ENCODE measurements around the gene PLCD1.
"Not testable (repeated sequence)": the region's sequence is repeated elsewhere in the genome, so short reads cannot be mapped to it uniquely, and the experiment has no call there.

The PLCD1 gene

GRCh38 chr3:38036906-38037305 is 7.5 kb upstream of the PLCD1 start:
- DNase-seq (ENCODE audit: low read depth in 2 of 2): no peak

- DNase-seq (ENCODE audit: low read depth in 2 of 2): no peak
Measured at GRCh38 chr3:38036286-38036685, 6.8 kb upstream of the PLCD1 start.

- not testable (repeated sequence) for DNase-seq (ENCODE audit: low read depth in 2 of 2)
Measured at GRCh38 chr3:38034335-38034734, 4.9 kb upstream of the PLCD1 start.

- DNase-seq (ENCODE audit: low read depth in 2 of 2): not testable (repeated sequence)
Measured at GRCh38 chr3:38033586-38033985, 4.1 kb upstream of the PLCD1 start.

GRCh38 chr3:38032328-38032865 is 3.0 kb upstream of the PLCD1 start:
- no peak for DNase-seq (ENCODE audit: low read depth in 2 of 2)

GRCh38 chr3:38031022-38031994 is 1.9 kb upstream of the PLCD1 start:
- peak; percentile 31 to 47 for DNase-seq (ENCODE audit: low read depth in 2 of 2)

GRCh38 chr3:38030126-38031021 is 932 bp upstream of the PLCD1 start:
- DNase-seq (ENCODE audit: low read depth in 2 of 2): no peak

- DNase-seq (ENCODE audit: low read depth in 2 of 2): no peak
Measured at GRCh38 chr3:38028621-38029361, 651 bp downstream of the PLCD1 start.

GRCh38 chr3:38027466-38028465 is 1.7 kb downstream of the PLCD1 start:
- DNase-seq (ENCODE audit: low read depth in 2 of 2): no peak

GRCh38 chr3:38026856-38027255 is 2.6 kb downstream of the PLCD1 start:
- no peak for DNase-seq (ENCODE audit: low read depth in 2 of 2)

GRCh38 chr3:38022896-38023709 is 6.3 kb downstream of the PLCD1 start:
- DNase-seq (ENCODE audit: low read depth in 2 of 2): no peak

GRCh38 chr3:38022301-38022700 is 7.1 kb downstream of the PLCD1 start:
- no peak for DNase-seq (ENCODE audit: low read depth in 2 of 2)

GRCh38 chr3:38021196-38021595 is 8.2 kb downstream of the PLCD1 start:
- DNase-seq (ENCODE audit: low read depth in 2 of 2): no peak

- DNase-seq (ENCODE audit: low read depth in 2 of 2): no peak
Measured at GRCh38 chr3:38020342-38020726, 9.1 kb downstream of the PLCD1 start.

GRCh38 chr3:38019658-38020341 is 9.6 kb downstream of the PLCD1 start:
- no peak for DNase-seq (ENCODE audit: low read depth in 2 of 2)

GRCh38 chr3:38018296-38019266 is 10.9 kb downstream of the PLCD1 start:
- no peak for DNase-seq (ENCODE audit: low read depth in 2 of 2)

GRCh38 chr3:38017445-38018295 is 11.8 kb downstream of the PLCD1 start:
- no peak for DNase-seq (ENCODE audit: low read depth in 2 of 2)

Data from stimulated activated CD8-positive, alpha-beta memory T cell treated with anti-CD3 and anti-CD28 coated beads, Interleukin-7, amount 100 ng/mL, for 4 hours (primary cell).